ENCODE data around the gene ALDH2. TPM values are rescaled to one million over a fixed set of nuclear protein-coding genes. Genes with fewer than 3 reads are reported as not detected.
A peak's percentile ranks its signal among the peaks of the same experiment; 100 is the strongest.

Gene ALDH2
- total RNA-seq, 1 donor from 2014 or later: 66.4 TPM

DNA sequence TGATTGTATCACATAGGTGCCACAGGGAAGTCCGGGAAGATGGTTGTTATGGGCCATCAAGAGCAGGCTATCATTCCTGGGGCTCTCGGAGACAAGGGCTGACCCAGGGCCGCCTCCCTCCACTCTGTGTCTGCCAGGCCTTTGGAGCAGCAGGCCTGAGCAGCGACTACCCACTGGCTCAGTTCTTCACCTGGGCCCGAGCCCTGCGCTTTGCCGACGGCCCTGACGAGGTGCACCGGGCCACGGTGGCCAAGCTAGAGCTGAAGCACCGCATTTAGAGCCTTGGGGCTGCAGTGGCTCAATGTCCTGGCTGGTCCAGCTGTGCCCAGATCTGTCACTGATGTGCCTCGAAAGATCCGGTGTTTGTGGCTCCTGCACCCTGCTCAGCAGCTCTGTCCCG lies 10.5 kb upstream of the ALDH2 start:
- Histone ChIP-seq H3K27me3 (no peaks in the 10 kb centered on the region), H3K4me1 (peaks cover 4 to 28% of the 10 kb centered on the region in 2 donors), H3K27ac (peak overlapping the region; percentile 72 to 73), H3K36me3 (no peaks in the 10 kb centered on the region), H3K4me3 (no peak overlapping the region), H3K9me3 (no peaks in the 10 kb centered on the region)
- TF ChIP-seq, protein P1, sequence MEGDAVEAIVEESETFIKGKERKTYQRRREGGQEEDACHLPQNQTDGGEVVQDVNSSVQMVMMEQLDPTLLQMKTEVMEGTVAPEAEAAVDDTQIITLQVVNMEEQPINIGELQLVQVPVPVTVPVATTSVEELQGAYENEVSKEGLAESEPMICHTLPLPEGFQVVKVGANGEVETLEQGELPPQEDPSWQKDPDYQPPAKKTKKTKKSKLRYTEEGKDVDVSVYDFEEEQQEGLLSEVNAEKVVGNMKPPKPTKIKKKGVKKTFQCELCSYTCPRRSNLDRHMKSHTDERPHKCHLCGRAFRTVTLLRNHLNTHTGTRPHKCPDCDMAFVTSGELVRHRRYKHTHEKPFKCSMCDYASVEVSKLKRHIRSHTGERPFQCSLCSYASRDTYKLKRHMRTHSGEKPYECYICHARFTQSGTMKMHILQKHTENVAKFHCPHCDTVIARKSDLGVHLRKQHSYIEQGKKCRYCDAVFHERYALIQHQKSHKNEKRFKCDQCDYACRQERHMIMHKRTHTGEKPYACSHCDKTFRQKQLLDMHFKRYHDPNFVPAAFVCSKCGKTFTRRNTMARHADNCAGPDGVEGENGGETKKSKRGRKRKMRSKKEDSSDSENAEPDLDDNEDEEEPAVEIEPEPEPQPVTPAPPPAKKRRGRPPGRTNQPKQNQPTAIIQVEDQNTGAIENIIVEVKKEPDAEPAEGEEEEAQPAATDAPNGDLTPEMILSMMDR (IDR thresholded peaks at IDR 0.05): no peak
- intact Hi-C loops (cut with DNase I): no loop called here
- DNase-seq (ENCODE audit: low spot score in 2 of 2): no peak

DNA sequence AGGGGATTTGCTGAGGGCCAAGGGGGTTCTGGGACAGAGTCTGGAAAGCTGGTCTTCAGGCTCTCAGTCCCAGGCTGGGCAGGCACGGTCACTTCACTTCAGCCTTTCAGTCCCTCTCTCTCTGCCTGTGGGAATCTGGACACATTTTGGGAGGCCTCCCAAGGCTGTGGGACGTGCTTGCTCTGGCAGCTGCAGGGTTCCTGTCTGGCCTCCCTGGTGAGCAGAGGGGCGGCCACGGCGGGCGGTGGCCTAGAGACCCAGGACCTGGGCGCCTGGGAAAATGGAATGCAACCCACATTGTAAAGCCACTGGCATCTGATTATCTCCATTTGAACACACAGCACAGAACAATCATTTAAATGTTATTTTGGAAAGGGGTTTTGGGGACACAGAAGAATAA lies 10.1 kb upstream of the ALDH2 start:
- intact Hi-C loops (cut with DNase I): no loop called here
- Histone ChIP-seq H3K4me3 (no peak overlapping the region), H3K27ac (peak overlapping the region; percentile 72 to 73), H3K36me3 (no peaks in the 10 kb centered on the region), H3K4me1 (peaks cover 4 to 28% of the 10 kb centered on the region in 2 donors), H3K9me3 (no peaks in the 10 kb centered on the region), H3K27me3 (no peaks in the 10 kb centered on the region)
- no peak for DNase-seq (ENCODE audit: low spot score in 2 of 2)
- TF ChIP-seq, protein P1 (IDR thresholded peaks at IDR 0.05): no peak

DNA sequence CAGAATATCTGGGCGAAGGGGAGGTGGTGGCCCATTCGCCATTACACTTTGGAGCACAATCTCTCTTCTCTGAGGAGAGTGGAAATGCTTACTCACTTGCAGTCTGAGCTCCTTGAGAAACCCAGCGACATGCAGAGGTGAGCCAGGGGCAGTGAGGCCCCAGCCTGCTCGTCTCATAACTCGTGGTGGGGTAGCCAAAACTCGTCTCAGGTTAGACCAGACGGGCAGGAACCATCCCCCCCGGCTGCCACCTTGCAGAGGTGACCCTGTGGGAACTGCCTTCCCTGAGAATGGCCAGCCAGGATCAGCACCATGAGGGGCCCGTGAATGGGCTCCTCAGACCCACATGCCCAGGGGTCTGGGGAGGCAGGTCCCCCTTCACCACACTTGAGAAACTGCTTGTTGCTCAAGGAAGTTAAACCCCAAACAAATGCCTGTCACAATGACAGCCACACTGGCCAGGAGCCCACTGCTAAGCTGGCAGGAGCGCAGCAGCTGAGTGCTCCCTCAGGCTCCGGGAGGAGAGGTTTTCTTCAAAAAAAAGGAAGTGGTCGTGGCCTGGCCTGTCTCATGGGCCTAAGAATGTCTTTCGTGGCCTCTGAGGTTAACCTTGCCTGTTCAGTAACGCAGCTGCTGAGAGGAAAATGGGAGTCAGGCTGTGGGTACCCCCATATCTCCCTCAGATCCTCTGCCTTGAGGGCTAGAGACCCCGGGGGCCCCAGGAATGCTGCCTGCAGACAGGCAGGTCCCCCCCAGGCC lies 9.2 kb upstream of the ALDH2 start:
- Histone ChIP-seq H3K27me3 (no peaks in the 10 kb centered on the region), H3K9me3 (no peaks in the 10 kb centered on the region), H3K4me3 (no peak overlapping the region), H3K27ac (peak overlapping the region; percentile 72 to 73), H3K4me1 (peaks cover 4 to 28% of the 10 kb centered on the region in 2 donors), H3K36me3 (no peaks in the 10 kb centered on the region)
- intact Hi-C loops (cut with DNase I): no loop called here
- TF ChIP-seq, protein P1 (IDR thresholded peaks at IDR 0.05): no peak
- DNase-seq (ENCODE audit: low spot score in 2 of 2): peak in 1 of 2 donors; percentile 78

DNA sequence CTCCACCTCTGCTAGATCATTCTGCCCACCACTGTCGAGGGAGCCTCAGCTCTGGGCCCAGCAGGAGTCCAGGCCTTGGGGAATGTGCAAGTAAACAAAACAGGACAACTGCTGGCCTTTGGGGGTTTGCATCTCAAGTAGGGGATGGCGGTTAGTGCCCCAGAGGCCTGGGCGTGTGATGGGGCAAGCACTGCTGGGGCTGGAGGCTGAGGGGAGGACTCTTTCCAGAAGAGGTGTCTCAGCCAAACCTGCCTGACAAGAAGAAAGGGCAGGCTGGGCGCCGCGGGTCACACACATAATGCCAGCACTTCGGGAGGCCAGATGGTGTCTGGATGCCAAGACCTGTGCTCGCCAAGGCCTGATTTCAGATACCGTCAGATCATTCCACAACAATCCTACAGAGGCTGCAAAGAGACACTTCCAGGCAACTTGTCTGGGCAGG lies 8.6 kb upstream of the ALDH2 start:
- intact Hi-C loops (cut with DNase I): no loop called here
- Histone ChIP-seq H3K27me3 (no peaks in the 10 kb centered on the region), H3K4me3 (no peak overlapping the region), H3K36me3 (no peaks in the 10 kb centered on the region), H3K27ac (peak overlapping the region; percentile 72 to 73), H3K9me3 (no peaks in the 10 kb centered on the region), H3K4me1 (peaks cover 4 to 26% of the 10 kb centered on the region in 2 donors)
- DNase-seq (ENCODE audit: low spot score in 2 of 2): no peak
- TF ChIP-seq, protein P1 (IDR thresholded peaks at IDR 0.05): no peak

DNA sequence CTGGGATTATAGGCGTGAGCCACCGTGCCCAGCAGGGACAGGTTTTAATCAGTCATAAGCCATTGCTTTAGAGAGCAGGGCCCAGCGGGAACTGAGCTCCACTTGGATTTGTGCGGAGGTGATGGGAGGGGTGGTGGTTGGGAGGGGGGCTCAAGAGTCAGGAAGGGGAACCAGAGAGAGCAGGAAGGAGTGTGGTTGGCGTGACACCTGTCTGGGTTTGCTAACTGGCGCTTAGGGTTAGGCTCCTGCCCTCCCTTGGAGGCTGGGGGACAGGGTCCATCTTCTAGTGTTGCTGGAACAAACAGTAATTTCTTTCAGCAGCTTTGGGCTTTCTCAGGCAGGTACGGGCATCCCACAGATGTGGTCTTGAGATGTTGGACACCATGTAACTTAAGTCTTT lies 7.5 kb upstream of the ALDH2 start:
- Histone ChIP-seq H3K36me3 (no peaks in the 10 kb centered on the region), H3K4me1 (peaks cover 4 to 22% of the 10 kb centered on the region in 2 donors), H3K4me3 (no peak overlapping the region), H3K27ac (no peak overlapping the region), H3K27me3 (no peaks in the 10 kb centered on the region), H3K9me3 (no peaks in the 10 kb centered on the region)
- intact Hi-C loops (cut with DNase I): no loop called here
- DNase-seq (ENCODE audit: low spot score in 2 of 2): no peak
- TF ChIP-seq, protein P1 (IDR thresholded peaks at IDR 0.05): no peak

All from ascending aorta (tissue), 2 donors.